Fibroblast of the aortic adventitia (primary cell): Measurements from ENCODE around the gene ABCD1. TPM values are rescaled to one million over a fixed set of nuclear protein-coding genes. Genes with fewer than 3 reads are reported as not detected.
"Not testable (repeated sequence)": the region's sequence is repeated elsewhere in the genome, so short reads cannot be mapped to it uniquely, and the experiment has no call there.

Source experiments
- DNase-seq: peaks from one replicate; pipeline ENCODE4 v3.0.0-alpha.2; 2010; ENCODE audit warnings: low read depth
- H3K4me3 ChIP-seq: 2 replicates; pipeline ENCODE4 v1.5.1; 2011; ENCODE audit warnings: low read depth, mild to moderate bottlenecking, control low read depth, low read length, moderate library complexity
- total RNA-seq: library from RNA; depleted of rRNA; stranded (reverse); fragments of >200 nt; gene quantifications from 2 replicates; pipeline ENCODE4 v1.2.3, GENCODE V29; 2012; ENCODE audit warnings: low replicate concordance
- TF ChIP-seq, protein P1 (sequence below): IDR thresholded peaks from 2 replicates; pipeline ENCODE4 v1.5.1; 2011; ENCODE audit warnings: mild to moderate bottlenecking, low read length, control low read depth, inconsistent platforms; ENCODE audit not compliant: insufficient read depth

The ABCD1 gene
- total RNA-seq, 1 donor = 15.5 TPM

DNA sequence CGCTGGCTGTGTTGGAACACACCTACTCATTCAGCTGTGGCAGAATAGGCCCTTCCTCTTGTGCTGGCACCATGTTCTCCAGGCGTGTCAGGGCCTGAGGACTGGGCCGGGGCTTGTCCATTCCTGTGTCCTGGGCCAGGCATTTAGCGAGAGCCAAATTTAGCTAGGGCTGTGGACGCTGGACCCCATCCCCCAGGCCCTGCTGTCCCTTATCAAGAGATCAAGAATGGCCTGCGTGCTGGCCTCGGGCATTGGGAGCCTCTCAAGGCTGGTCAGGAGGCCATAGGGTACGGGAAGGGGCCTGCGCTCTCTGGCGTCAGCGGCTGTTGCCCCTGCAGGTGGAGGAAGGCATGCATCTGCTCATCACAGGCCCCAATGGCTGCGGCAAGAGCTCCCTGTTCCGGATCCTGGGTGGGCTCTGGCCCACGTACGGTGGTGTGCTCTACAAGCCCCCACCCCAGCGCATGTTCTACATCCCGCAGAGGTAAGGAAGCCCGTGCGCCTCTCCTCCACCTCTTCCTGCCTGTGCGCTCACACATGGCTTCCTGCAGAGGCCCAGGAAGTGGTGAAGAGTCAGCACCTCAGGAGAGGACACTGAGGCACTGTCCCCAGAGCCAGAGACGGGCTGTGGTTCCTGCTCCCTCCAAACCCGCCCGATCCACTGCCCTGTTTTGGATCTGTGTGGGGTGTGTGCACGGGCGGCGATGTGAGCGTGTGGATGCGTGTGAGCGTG lies 15.3 kb downstream of the ABCD1 start:
- H3K4me3 ChIP-seq = no peak overlapping the region
- DNase-seq = no peak
- TF ChIP-seq, protein P1, sequence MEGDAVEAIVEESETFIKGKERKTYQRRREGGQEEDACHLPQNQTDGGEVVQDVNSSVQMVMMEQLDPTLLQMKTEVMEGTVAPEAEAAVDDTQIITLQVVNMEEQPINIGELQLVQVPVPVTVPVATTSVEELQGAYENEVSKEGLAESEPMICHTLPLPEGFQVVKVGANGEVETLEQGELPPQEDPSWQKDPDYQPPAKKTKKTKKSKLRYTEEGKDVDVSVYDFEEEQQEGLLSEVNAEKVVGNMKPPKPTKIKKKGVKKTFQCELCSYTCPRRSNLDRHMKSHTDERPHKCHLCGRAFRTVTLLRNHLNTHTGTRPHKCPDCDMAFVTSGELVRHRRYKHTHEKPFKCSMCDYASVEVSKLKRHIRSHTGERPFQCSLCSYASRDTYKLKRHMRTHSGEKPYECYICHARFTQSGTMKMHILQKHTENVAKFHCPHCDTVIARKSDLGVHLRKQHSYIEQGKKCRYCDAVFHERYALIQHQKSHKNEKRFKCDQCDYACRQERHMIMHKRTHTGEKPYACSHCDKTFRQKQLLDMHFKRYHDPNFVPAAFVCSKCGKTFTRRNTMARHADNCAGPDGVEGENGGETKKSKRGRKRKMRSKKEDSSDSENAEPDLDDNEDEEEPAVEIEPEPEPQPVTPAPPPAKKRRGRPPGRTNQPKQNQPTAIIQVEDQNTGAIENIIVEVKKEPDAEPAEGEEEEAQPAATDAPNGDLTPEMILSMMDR = no peak

DNA sequence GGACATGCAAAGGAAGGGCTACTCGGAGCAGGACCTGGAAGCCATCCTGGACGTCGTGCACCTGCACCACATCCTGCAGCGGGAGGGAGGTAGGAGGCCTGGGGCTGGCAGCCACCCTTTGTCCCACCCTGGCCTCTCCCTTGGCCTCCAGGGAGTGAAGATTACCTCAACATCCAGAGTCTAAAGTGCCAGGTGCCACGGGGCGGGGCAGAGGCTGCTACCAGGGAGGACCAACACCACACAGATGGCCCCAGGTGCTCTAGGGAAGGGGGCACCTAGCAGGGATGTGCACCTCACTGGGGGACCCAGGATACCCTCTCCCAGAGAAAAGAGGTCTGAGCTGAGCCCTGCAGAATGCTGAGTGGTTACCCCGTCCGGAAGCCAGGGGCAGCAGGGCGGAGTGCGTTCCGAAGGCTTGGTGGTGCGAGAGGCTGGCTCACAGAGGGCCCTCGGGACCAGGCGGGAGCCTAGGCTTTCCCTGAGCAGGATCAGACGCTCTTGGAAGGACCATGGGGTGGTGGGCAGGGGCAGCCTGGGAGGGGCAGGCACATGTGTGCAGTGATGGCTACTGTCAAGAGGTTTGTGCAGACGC lies 16.1 kb downstream of the ABCD1 start:
- no peak for DNase-seq
- TF ChIP-seq, protein P1 = no peak
- H3K4me3 ChIP-seq = no peak overlapping the region

DNA sequence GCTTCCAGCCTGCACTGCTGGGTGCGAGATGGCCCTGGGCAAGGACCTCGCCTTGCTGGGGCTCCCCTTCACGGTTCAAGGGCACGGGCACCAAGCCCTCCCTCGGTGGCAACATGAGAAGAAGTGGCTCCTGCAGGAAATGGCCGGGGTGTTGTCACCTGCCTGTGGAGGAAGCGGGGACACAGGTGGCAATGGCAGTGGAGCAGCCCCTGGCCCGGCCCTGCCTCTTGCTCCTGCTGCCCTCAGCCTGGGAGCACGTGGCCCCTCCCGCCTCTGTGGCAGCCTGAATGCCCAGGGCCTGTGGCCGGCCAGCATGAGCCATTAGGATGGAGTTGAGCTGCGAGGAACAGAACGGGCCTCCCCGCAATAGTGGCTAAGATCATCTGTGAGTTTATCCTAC lies 16.8 kb downstream of the ABCD1 start:
- H3K4me3 ChIP-seq = no peak overlapping the region
- TF ChIP-seq, protein P1 = no peak
- DNase-seq = no peak

DNA sequence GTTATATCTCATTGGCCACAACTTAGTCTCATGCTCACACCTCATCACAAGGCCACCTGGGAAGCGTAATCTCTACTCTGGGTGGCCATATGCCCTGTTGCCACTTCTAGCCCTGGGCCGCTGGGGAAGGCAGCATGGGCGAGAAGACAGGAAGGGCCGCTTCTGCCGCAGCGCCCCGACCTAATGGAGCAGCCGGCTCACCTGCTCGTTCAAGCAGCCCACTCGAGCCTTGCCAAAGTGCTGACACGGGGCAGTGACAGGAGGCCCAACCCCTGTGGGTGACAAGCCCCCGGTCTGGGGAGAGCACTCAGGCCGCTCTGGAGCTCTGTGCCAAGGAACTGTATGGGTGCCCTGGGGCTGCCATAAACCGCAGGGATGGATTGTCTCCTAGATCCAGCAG lies 17.5 kb downstream of the ABCD1 start:
- DNase-seq, H3K4me3 ChIP-seq: not testable (repeated sequence)

DNA sequence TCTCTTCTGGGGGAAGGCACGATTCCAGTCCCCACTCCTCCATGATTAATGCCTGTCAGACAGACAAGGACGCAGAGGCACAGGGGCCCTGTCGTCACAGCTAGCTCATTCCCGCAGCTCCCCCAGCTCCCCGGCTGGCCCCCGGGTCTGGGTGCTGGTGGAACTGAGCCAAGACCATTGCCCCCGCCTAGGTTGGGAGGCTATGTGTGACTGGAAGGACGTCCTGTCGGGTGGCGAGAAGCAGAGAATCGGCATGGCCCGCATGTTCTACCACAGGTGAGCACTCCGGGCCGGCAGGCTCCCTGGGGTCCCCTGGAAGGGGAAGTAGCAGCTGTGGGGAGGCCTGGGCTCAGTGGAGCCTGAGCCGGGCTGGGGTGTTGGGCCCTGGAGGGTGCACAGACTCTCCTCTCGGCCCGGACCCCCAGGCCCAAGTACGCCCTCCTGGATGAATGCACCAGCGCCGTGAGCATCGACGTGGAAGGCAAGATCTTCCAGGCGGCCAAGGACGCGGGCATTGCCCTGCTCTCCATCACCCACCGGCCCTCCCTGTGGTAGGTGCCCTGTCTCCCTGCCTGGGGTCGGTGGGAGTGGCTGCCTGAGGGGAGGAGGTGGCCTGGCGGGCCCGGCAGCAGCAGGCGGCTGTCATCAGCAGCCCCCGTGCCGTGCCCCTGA lies 18.3 kb downstream of the ABCD1 start:
- DNase-seq, H3K4me3 ChIP-seq: not testable (repeated sequence)

DNA sequence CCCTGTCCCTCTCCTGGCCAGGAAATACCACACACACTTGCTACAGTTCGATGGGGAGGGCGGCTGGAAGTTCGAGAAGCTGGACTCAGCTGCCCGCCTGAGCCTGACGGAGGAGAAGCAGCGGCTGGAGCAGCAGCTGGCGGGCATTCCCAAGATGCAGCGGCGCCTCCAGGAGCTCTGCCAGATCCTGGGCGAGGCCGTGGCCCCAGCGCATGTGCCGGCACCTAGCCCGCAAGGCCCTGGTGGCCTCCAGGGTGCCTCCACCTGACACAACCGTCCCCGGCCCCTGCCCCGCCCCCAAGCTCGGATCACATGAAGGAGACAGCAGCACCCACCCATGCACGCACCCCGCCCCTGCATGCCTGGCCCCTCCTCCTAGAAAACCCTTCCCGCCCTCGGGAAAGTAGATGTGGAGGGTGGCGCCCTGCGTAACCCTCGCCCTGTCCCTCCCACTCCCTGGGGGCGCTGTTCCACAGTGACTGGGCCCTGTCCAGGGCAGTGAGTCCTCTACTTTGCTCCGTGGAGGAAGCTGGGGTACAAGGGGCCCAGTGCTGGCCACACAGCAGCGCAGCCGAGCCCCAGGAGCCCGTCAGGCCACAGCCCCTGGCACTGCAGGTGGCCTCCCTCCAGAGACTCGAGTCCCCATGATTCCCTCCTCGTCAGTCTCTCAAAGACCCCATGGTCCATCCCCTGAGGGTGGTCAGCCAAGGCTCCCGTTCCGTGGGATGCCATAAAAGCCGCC lies 19.0 kb downstream of the ABCD1 start:
- peak; percentile 28 for DNase-seq
- H3K4me3 ChIP-seq = not testable (repeated sequence)

DNA sequence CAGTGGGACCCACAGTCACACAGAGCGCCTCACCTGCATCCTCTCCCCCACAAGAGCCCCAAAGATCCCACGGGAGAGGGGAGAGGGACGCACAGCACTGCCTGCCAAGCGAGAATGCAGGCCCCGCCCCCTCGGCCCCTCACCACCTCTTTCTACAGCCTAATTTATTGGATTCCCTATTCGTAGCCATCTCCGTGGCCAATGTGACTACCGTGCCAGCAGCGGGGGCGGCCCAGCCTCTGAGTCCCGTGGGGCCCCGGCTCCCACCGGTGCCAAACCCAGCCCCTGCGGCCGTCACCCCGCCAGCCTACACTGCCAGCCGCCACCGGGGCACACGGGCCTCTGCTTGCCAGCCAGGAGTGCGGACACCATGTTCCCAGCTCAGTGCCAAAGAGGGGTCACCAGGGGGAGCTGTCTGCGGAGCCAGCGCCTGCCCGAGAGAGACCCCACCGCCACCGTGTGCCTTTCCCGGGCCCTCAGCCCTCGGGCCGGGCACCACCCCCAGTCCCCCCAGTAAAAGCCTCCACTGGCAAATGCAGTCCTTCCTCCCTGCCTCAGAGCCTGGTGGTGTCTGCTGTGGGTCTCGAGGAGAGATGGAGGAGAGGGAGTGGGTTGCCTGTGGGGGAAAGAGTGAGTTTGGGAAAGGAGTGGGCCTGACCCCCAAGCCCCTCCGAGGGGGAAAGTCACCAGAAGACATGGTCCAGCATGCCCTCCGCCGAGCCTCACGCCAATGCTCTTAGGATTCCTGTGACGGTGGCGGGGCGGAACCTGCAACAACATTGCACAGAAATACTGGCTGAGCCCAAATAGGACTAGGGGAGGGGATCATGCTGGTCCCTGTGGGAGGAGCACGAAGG lies 19.8 kb downstream of the ABCD1 start:
- no peak overlapping the region for H3K4me3 ChIP-seq
- no peak for DNase-seq
- TF ChIP-seq, protein P1 = no peak

DNA sequence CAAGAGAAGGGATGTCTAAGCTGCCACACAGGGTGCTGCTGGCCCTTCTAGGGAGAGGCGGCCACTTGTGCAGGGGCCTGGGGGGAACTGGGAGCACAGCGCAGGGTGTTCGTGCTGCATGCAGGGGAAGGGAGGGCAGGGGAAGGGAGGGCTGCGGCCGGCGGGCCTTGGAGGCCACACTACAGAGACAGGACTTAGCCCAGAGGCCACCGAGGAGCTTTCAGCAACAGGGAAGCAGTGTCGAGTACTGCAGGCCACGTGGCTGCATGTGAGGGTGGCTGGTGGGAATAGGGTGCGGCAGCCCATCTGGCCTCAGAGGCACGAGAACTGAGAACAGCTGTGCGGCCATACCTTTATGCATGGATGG lies 20.4 kb downstream of the ABCD1 start:
- DNase-seq, H3K4me3 ChIP-seq: not testable (repeated sequence)
